PC-9 (cell line): ENCODE measurements around the gene TNS4. TPM values are rescaled to one million over a fixed set of nuclear protein-coding genes. Genes with fewer than 3 reads are reported as not detected.

ENCODE experiments used
- BruUV-seq: library from RNA; stranded (reverse); fragments of 400-500 nt; replicated peaks from 2 replicates; lab custom pipeline; 2021; lab: Mats Ljungman, UMichigan
- CTCF ChIA-PET: fragments of 300-600 bp; sonication (Branson Sonifier 250); formaldehyde crosslinking; loops from one replicate; lab custom pipeline; 2022; ENCODE audit warnings: antibody characterized with exemption; lab: Charles Lee
- POLR2A ChIA-PET: fragments of 300-600 bp; sonication (Branson Sonifier 250); formaldehyde crosslinking; loops from one replicate; lab custom pipeline; 2022; ENCODE audit warnings: antibody characterized with exemption; ENCODE audit not compliant: unreplicated experiment; lab: Charles Lee
- DNase-seq, 2 experiments: peaks; one replicate each; pipeline versions ENCODE4 v3.0.0 to v3.0.0-alpha.2; 2015 to 2022; ENCODE audit warnings: mixed read lengths in 1 of 2
- H2AFZ ChIP-seq: fragments of 200-600 bp; sonication (generic); 2 replicates; pipeline ENCODE4 v1.8.1; 2017; ENCODE audit warnings: antibody characterized with exemption
- H3F3A ChIP-seq: fragments of 200-600 bp; sonication (generic); 2 replicates; pipeline ENCODE4 v1.8.1; 2017; ENCODE audit warnings: antibody characterized with exemption, mild to moderate bottlenecking, low read depth; ENCODE audit not compliant: insufficient read depth
- H3K27ac ChIP-seq: fragments of 200-600 bp; sonication (generic); 2 replicates; pipeline ENCODE4 v1.6.1; 2016; ENCODE audit warnings: mixed run types
- H3K27me3 ChIP-seq: fragments of 200-600 bp; sonication (generic); 2 replicates; pipeline ENCODE4 v1.6.1; 2016; ENCODE audit warnings: low read depth, mixed run types; ENCODE audit not compliant: insufficient read depth
- H3K36me3 ChIP-seq: fragments of 200-600 bp; sonication (generic); 2 replicates; pipeline ENCODE4 v1.6.1; 2016; ENCODE audit warnings: low read depth, mixed run types
- H3K4me1 ChIP-seq: fragments of 200-600 bp; sonication (generic); replicated peaks from 2 replicates; pipeline ENCODE4 v1.6.1; 2016; ENCODE audit warnings: mixed run types; ENCODE audit not compliant: insufficient read depth
- H3K4me2 ChIP-seq: fragments of 200-600 bp; sonication (generic); 2 replicates; pipeline ENCODE4 v1.6.1; 2017; ENCODE audit warnings: mixed run types
- H3K4me3 ChIP-seq: fragments of 200-600 bp; sonication (generic); 2 replicates; pipeline ENCODE4 v1.6.1; 2016; ENCODE audit warnings: mixed run types
- H3K79me2 ChIP-seq: fragments of 200-600 bp; sonication (generic); 2 replicates; pipeline ENCODE4 v1.6.1; 2017; ENCODE audit warnings: low read depth, mixed run types
- H3K9me2 ChIP-seq: fragments of 200-600 bp; sonication (generic); 2 replicates; pipeline ENCODE4 v1.8.1; 2017; ENCODE audit warnings: mild to moderate bottlenecking; ENCODE audit not compliant: insufficient read depth
- H3K9me3 ChIP-seq: fragments of 200-600 bp; sonication (generic); 2 replicates; pipeline ENCODE4 v1.8.1; 2016; ENCODE audit warnings: low read depth; ENCODE audit not compliant: insufficient read depth
- H4K20me1 ChIP-seq: fragments of 200-600 bp; sonication (generic); 2 replicates; pipeline ENCODE4 v1.8.1; 2017; ENCODE audit not compliant: insufficient read depth
- CTCF ChIP-seq: fragments of 200-600 bp; sonication (generic); conservative IDR thresholded peaks from 2 replicates; pipeline ENCODE4 v1.6.1; 2017; ENCODE audit warnings: mixed run types, antibody characterized with exemption, mild to moderate bottlenecking, moderate library complexity
- EZH2 ChIP-seq: fragments of 200-600 bp; sonication (generic); IDR thresholded peaks from 2 replicates; pipeline ENCODE4 v1.8.0; 2017; ENCODE audit warnings: antibody characterized with exemption, low read depth
- intact Hi-C: fragments of 100-400 bp; cut with micrococcal nuclease; formaldehyde crosslinking; loops from one replicate; pipeline ENCODE4 v1.10.0; 2022; ENCODE audit not compliant: unreplicated experiment
- total RNA-seq: library from RNA; stranded (reverse); gene quantifications from 2 replicates; pipeline ENCODE4 v1.2.3, GENCODE V29; 2021

Gene TNS4
- total RNA-seq, 1 experiment from 2014 or later, result 17.4 TPM

GRCh38 chr17:40475234-40475908 is 26.1 kb downstream of the TNS4 start:
- DNase-seq, result no peak
- intact Hi-C loops, result no loop called here
- H2AFZ ChIP-seq, result no peak overlapping the region
- CTCF ChIA-PET, result interaction anchor here (0.5 to 1.2 kb wide), 6 partner anchors 22 to 969 kb away, joined by 3 to 6 read pairs (median 4); no protein-coding TSS in a partner anchor
- H3K79me2 ChIP-seq, result no peaks in the 10 kb centered on the region
- peaks cover 8% of the 10 kb centered on the region for H3K4me1 ChIP-seq
- TF ChIP-seq CTCF, result no peak
- TF ChIP-seq EZH2, result no peak
- H3K27me3 ChIP-seq, result no peaks in the 10 kb centered on the region
- H3K27ac ChIP-seq, result no peak overlapping the region
- no peak overlapping the region for H3K4me3 ChIP-seq
- H3F3A ChIP-seq, result peaks cover 23% of the 10 kb centered on the region; the same call in 1 of the 2 replicates
- BruUV-seq, result no TSS peak
- no peaks in the 10 kb centered on the region for H3K9me2 ChIP-seq
- H3K9me3 ChIP-seq, result no peaks in the 10 kb centered on the region
- H4K20me1 ChIP-seq, result no peaks in the 10 kb centered on the region
- POLR2A ChIA-PET, result interaction anchor here (0.6 to 0.7 kb wide), 2 partner anchors 16 to 1206 kb away, joined by 4 to 19 read pairs; no protein-coding TSS in a partner anchor
- H3K36me3 ChIP-seq, result no peaks in the 10 kb centered on the region
- H3K4me2 ChIP-seq, result no peak overlapping the region

- H3F3A ChIP-seq, result peaks cover 19% of the 10 kb centered on the region; the same call in 1 of the 2 replicates
- no peaks in the 10 kb centered on the region for H3K4me1 ChIP-seq
- CTCF ChIA-PET, result interaction anchor here (0.5 kb wide), 1 partner anchor 54 kb away, joined by 4 read pairs; no protein-coding TSS in a partner anchor
- H3K27me3 ChIP-seq, result no peaks in the 10 kb centered on the region
- H2AFZ ChIP-seq, result no peak overlapping the region
- BruUV-seq, result no TSS peak
- no peaks in the 10 kb centered on the region for H4K20me1 ChIP-seq
- DNase-seq, result no peak
- no peaks in the 10 kb centered on the region for H3K79me2 ChIP-seq
- POLR2A ChIA-PET, result interaction anchor here (0.6 kb wide), 1 partner anchor 1207 kb away, joined by 4 read pairs; no protein-coding TSS in a partner anchor
- no peak overlapping the region for H3K4me3 ChIP-seq
- H3K27ac ChIP-seq, result no peak overlapping the region
- no peaks in the 10 kb centered on the region for H3K36me3 ChIP-seq
- H3K9me2 ChIP-seq, result no peaks in the 10 kb centered on the region
- TF ChIP-seq CTCF, result no peak
- H3K4me2 ChIP-seq, result no peak overlapping the region
- intact Hi-C loops, result no loop called here
- H3K9me3 ChIP-seq, result no peaks in the 10 kb centered on the region
These were observed 26.9 kb downstream of the TNS4 start for GRCh38 chr17:40474419-40475002.

- Histone ChIP-seq H3K79me2 (no peaks in the 10 kb centered on the region), H3K36me3 (no peaks in the 10 kb centered on the region), H3K27me3 (no peaks in the 10 kb centered on the region), H3K4me1 (no peaks in the 10 kb centered on the region), H3K4me2 (no peak overlapping the region), H2AFZ (no peak overlapping the region), H3K4me3 (no peak overlapping the region), H3K9me3 (no peaks in the 10 kb centered on the region), H4K20me1 (no peaks in the 10 kb centered on the region), H3K27ac (no peak overlapping the region), H3F3A (peaks cover 19% of the 10 kb centered on the region; the same call in 1 of the 2 replicates), H3K9me2 (no peaks in the 10 kb centered on the region)
- no TSS peak for BruUV-seq
- TF ChIP-seq CTCF (no peak), EZH2 (no peak)
- intact Hi-C loops, result no loop called here
- ChIA-PET CTCF (no interaction called here), POLR2A (no interaction called here)
- DNase-seq, result no peak
These were observed 27.7 kb downstream of the TNS4 start for GRCh38 chr17:40473573-40474365.
